LNCaP clone FGC (cell line): Measurements from ENCODE around the gene SEC14L1.
A peak's percentile ranks its signal among the peaks of the same experiment; 100 is the strongest.
"Not testable (repeated sequence)": the region's sequence is repeated elsewhere in the genome, so short reads cannot be mapped to it uniquely, and the experiment has no call there.

ENCODE experiments used
- DNase-seq: peaks from one replicate; pipeline ENCODE4 v3.0.0-alpha.2; 2011; ENCODE audit warnings: low read depth
- H3K4me3 ChIP-seq: 2 replicates; pipeline ENCODE4 v1.5.1; 2011; ENCODE audit warnings: mild to moderate bottlenecking, low read depth, low read length, control low read depth
- CTCF ChIP-seq: IDR thresholded peaks from 2 replicates; pipeline ENCODE4 v1.5.1; 2012; ENCODE audit warnings: mild to moderate bottlenecking; ENCODE audit not compliant: control insufficient read depth, insufficient read depth; ENCODE audit errors: extremely low read depth

The SEC14L1 gene

GRCh38 chr17:77132411-77133086 lies 8.2 kb upstream of the SEC14L1 start:
- no peak overlapping the region for H3K4me3 ChIP-seq
- no peak for DNase-seq
- no peak for TF ChIP-seq CTCF

DNA sequence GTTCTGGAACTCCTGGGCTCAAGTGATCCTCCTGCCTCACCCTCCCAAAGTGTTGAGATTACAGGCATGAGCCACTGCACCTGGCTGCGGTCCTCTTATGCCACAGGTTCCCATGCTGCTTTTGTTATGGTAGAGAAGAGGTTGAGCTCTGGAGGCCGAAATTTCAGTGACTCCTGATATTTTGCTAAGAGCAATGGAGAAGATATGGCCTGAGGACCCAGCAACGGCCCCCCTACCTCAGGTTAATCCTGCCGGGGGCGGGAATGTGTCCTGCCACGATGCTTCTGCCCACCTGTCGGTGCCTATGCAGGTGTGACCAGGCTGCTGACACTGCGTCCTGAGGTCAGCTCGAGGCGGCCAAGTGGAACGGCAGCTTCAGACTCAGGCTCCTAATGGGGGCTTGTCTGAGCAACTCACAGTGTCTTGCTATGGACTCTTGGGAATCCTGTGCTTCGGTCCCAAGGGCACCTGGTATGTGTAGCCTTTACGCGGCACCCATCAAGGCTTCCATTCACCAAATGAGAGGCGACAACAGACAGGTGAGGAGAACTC lies 7.6 kb upstream of the SEC14L1 start:
- DNase-seq, result no peak
- no peak for TF ChIP-seq CTCF
- H3K4me3 ChIP-seq, result no peak overlapping the region

- TF ChIP-seq CTCF, result no peak
- no peak for DNase-seq
- H3K4me3 ChIP-seq, result no peak overlapping the region
Observed at GRCh38 chr17:77136420-77136767, 4.4 kb upstream of the SEC14L1 start.

- no peak for TF ChIP-seq CTCF
- no peak for DNase-seq
- no peak overlapping the region for H3K4me3 ChIP-seq
Observed at GRCh38 chr17:77137111-77137510, 3.7 kb upstream of the SEC14L1 start.

DNA sequence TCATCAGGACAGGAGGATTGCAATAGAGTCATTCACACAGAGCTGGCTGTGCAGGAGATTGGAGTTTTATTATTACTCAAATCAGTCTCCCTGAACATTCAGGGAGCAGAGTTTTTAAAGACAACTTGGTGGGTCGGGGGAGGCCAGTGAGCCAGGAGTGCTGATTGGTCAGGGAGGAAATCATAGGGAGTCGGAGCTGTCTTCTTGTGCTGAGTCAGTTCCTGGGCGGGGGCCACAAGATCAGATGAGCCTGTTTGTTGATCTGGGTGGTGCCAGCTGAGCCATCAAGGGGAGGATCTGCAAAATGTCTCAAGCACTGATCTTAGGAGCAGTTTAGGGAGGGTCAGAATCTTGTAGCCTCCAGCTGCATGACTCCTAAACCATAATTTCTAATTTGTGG lies 2.9 kb upstream of the SEC14L1 start:
- not testable (repeated sequence) for H3K4me3 ChIP-seq, DNase-seq

DNA sequence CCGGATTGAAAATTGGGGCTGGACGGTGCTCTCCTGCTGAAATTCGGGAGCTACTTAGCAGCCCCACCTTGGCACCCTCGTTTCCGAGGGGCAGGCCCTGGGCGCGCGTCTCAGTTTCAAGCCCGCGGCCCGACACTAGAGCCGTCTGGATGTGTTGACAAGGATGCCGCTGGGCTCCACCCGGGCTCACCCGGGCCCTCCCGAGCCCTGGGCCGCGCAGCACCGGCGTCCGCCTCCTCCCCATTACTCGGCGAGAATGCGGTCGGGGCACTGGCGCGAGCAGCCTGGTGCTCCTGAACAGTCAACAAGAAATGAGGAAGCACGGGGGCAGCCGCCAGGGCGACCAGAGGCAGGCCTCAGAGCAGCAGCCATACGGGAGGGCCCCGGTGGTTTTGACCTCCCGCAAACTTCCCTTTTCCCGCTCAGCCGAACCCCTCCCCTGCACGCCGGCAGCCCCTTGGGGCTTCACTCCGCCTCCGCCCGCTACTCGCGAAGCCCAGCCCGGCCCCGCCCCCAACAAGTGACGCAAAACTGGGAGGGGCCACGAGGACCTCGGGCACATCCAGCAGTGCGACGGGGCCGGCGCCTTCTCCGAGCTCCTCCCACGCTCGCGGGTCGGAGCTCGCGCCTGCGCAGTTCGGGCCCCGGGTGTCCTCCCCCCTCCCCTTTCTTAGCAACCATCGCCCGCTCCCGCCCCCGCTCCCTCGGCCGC lies 447 bp upstream of the SEC14L1 start:
- TF ChIP-seq CTCF, result no peak
- peak; percentile 81 for DNase-seq
- peak overlapping the region; percentile 61 for H3K4me3 ChIP-seq

- DNase-seq, result no peak
- H3K4me3 ChIP-seq, result peak overlapping the region; percentile 64
- TF ChIP-seq CTCF, result no peak
Observed at GRCh38 chr17:77141846-77142449, 1.2 kb downstream of the SEC14L1 start.
